K562 (cell line): ENCODE results near the gene NECAP2. TPM values are rescaled to one million over a fixed set of nuclear protein-coding genes. Genes with fewer than 3 reads are reported as not detected.

Experiments used
- ATAC-seq: fragments of 200-7000 bp; cut with Tn5 transposase; 3 replicates; pipeline ENCODE4 v1.9.1; 2020; ENCODE audit warnings: moderate library complexity
- BruUV-seq: library from RNA; stranded (reverse); fragments of 400-500 nt; replicated peaks from 2 replicates; lab custom pipeline; 2021; lab: Mats Ljungman, UMichigan
- CTCF ChIA-PET: fragments of 300-600 bp; formaldehyde crosslinking; extraction: SDS; loops from one replicate; lab custom pipeline; 2021; ENCODE audit warnings: low intra/inter-chr PET ratio; lab: Yijun Ruan, JAX
- POLR2A ChIA-PET: fragments of 300-600, 350-650 bp; sonication (Branson Sonifier 250); formaldehyde crosslinking; extraction: SDS; loops from one replicate; lab custom pipeline; 2021; ENCODE audit warnings: antibody characterized with exemption, inconsistent platforms; lab: Yijun Ruan, JAX
- DNase-seq, 4 experiments: peaks; one replicate each; pipeline versions ENCODE4 v3.0.0 to v3.0.0-alpha.2; 2011 to 2018; ENCODE audit warnings: low spot score in 3 of 4, mixed read lengths in 3 of 4; ENCODE audit errors: extremely low read depth in 1 of 4
- FAIRE-seq: peaks from 2 replicates; lab custom pipeline; 2011; peaks lifted over from hg19 to GRCh38; lab: Jason Lieb, UNC
- H2AFZ ChIP-seq: 2 replicates; pipeline ENCODE4 v1.6.0; 2011; ENCODE audit warnings: low read depth, low read length, control low read depth, inconsistent platforms
- H3K27ac ChIP-seq: fragments of 200-600 bp; 3 replicates; pipeline ENCODE4 v1.8.0; 2011; ENCODE audit warnings: low read depth, mild to moderate bottlenecking, control low read depth, inconsistent platforms, low read length, moderate library complexity, mixed read lengths; ENCODE audit errors: extremely low read depth
- H3K27me3 ChIP-seq, 2 experiments: fragments of 300-600 bp in 1 of 2; 2 replicates in 1 of 2; 3 replicates in 1 of 2; pipeline versions ENCODE4 v1.6.0 to v1.8.0; 2011; ENCODE audit warnings: inconsistent platforms in 2 of 2, low read length in 2 of 2, mild to moderate bottlenecking in 1 of 2, mixed read lengths in 1 of 2, moderate library complexity in 1 of 2; ENCODE audit not compliant: control insufficient read depth in 2 of 2, insufficient read depth in 2 of 2
- H3K36me3 ChIP-seq: fragments of 300-600 bp; 3 replicates; pipeline ENCODE4 v1.8.0; 2011; ENCODE audit warnings: mild to moderate bottlenecking, low read length, inconsistent platforms; ENCODE audit not compliant: control insufficient read depth, insufficient read depth
- H3K4me1 ChIP-seq, 2 experiments: fragments of 200-600 bp in 1 of 2; replicated peaks in 1 of 2; 2 replicates in 1 of 2; 3 replicates in 1 of 2; pipeline versions ENCODE4 v1.5.1 to v1.8.0; 2011; ENCODE audit warnings: inconsistent platforms in 2 of 2, low read length in 2 of 2, mild to moderate bottlenecking in 1 of 2, mixed read lengths in 1 of 2, moderate library complexity in 1 of 2; ENCODE audit not compliant: control insufficient read depth in 2 of 2, insufficient read depth in 2 of 2
- H3K4me2 ChIP-seq: 2 replicates; pipeline ENCODE4 v1.6.1; 2011; ENCODE audit warnings: low read length, control low read depth, inconsistent platforms, mixed read lengths; ENCODE audit not compliant: insufficient read depth
- H3K4me3 ChIP-seq: fragments of 200-600 bp; sonication (generic), shearing (Covaris generic); 2 replicates; pipeline ENCODE4 v1.5.1; 2016; ENCODE audit warnings: control low read depth, inconsistent platforms
- H3K79me2 ChIP-seq: fragments of 200-600 bp; 3 replicates; pipeline ENCODE4 v1.8.0; 2011; ENCODE audit warnings: low read length, inconsistent platforms; ENCODE audit not compliant: control insufficient read depth, insufficient read depth
- H3K9ac ChIP-seq, 2 experiments: 2 replicates each; pipeline versions ENCODE4 v1.6.0 to v1.6.1; 2011; ENCODE audit warnings: low read depth in 2 of 2, low read length in 2 of 2, control low read depth in 1 of 2, inconsistent platforms in 1 of 2, mild to moderate bottlenecking in 1 of 2, mixed read lengths in 1 of 2; ENCODE audit not compliant: insufficient read depth in 1 of 2
- H3K9me1 ChIP-seq: one replicate; pipeline ENCODE4 v1.6.0; 2011; ENCODE audit warnings: inconsistent platforms, mild to moderate bottlenecking, low read length, moderate library complexity; ENCODE audit not compliant: control insufficient read depth, insufficient read depth
- H3K9me3 ChIP-seq: replicated peaks from 2 replicates; pipeline ENCODE4 v1.5.1; 2011; ENCODE audit warnings: low read depth, low read length, inconsistent platforms; ENCODE audit not compliant: control insufficient read depth, insufficient read depth
- H4K20me1 ChIP-seq: replicated peaks from 2 replicates; pipeline ENCODE4 v1.6.1; 2011; ENCODE audit warnings: low read length, inconsistent platforms, mixed read lengths; ENCODE audit not compliant: control insufficient read depth, insufficient read depth
- ARID1B ChIP-seq: fragments of 450-650 bp; IDR thresholded peaks from 2 replicates; pipeline ENCODE4 v1.6.1; 2016; ENCODE audit warnings: antibody characterized with exemption, mild to moderate bottlenecking, inconsistent platforms
- DACH1 ChIP-seq: fragments of 450-650 bp; IDR thresholded peaks from 2 replicates; pipeline ENCODE4 v1.6.1; 2018; ENCODE audit not compliant: partially characterized antibody
- FOXP1 ChIP-seq: sonication (generic); formaldehyde crosslinking; IDR thresholded peaks from 2 replicates; pipeline ENCODE4 v1.8.0; 2022; ENCODE audit warnings: mild to moderate bottlenecking, missing genetic modification reagents
- HCFC1 ChIP-seq: IDR thresholded peaks from 2 replicates; pipeline ENCODE4 v1.6.1; 2012; ENCODE audit warnings: low read depth, low read length, improper control_type of control experiment
- HNRNPH1 ChIP-seq: fragments of 200-400 bp; formaldehyde crosslinking; optimal IDR thresholded peaks from 2 replicates; pipeline ENCODE3; 2017; ENCODE audit warnings: low read depth, mild to moderate bottlenecking, low read length, moderate library complexity
- NFRKB ChIP-seq: fragments of 450-650 bp; IDR thresholded peaks from 2 replicates; pipeline ENCODE4 v1.6.1; 2016; ENCODE audit warnings: low read depth
- NR0B1 ChIP-seq: fragments of 450-650 bp; IDR thresholded peaks from one replicate; pipeline ENCODE4 v1.6.1; 2018; ENCODE audit warnings: mild to moderate bottlenecking, moderate library complexity; ENCODE audit not compliant: partially characterized antibody
- SMAD2 ChIP-seq: fragments of 150-350 bp; IDR thresholded peaks from 2 replicates; pipeline ENCODE4 v1.6.1; 2014; ENCODE audit warnings: low read depth, mild to moderate bottlenecking, low read length
- SRF ChIP-seq, 2 experiments: fragments of 250-450, 450-650 bp in 1 of 2; sonication (Bioruptor Pico) in 1 of 2; sonication (generic) in 1 of 2; formaldehyde crosslinking; IDR thresholded peaks; 2 replicates each; pipeline versions ENCODE4 v1.5.0 to v1.5.1; 2020 to 2022; ENCODE audit warnings: mild to moderate bottlenecking in 1 of 2, missing genetic modification reagents in 1 of 2
- TAL1 ChIP-seq: fragments of 450-650 bp; IDR thresholded peaks from 2 replicates; pipeline ENCODE4 v1.6.1; 2016; ENCODE audit warnings: mild to moderate bottlenecking
- TEAD1 ChIP-seq, 2 experiments: fragments of 450-650 bp in 1 of 2; sonication (generic) in 1 of 2; formaldehyde crosslinking; IDR thresholded peaks; 2 replicates each; pipeline versions ENCODE4 v1.4.0 to v1.8.0; 2020 to 2022; ENCODE audit warnings: mild to moderate bottlenecking in 2 of 2, missing genetic modification reagents in 1 of 2
- XRCC3 ChIP-seq: fragments of 450-650 bp; IDR thresholded peaks from 2 replicates; pipeline ENCODE4 v1.6.1; 2017; ENCODE audit warnings: mild to moderate bottlenecking, moderate library complexity
- XRCC4 ChIP-seq: IDR thresholded peaks from one replicate; pipeline ENCODE4 v1.6.1; 2011; ENCODE audit not compliant: insufficient read depth, insufficient read length; ENCODE audit errors: extremely low read depth
- ZBTB9 ChIP-seq: fragments of 450-650 bp; formaldehyde crosslinking; IDR thresholded peaks from 2 replicates; pipeline ENCODE4 v1.4.0; 2020; ENCODE audit warnings: mild to moderate bottlenecking, moderate library complexity
- ZFP36 ChIP-seq: fragments of 150-350 bp; IDR thresholded peaks from 2 replicates; pipeline ENCODE4 v1.6.1; 2018; ENCODE audit warnings: low read length, low read depth; ENCODE audit not compliant: partially characterized antibody
- ZSCAN32 ChIP-seq: fragments of 450-650 bp; formaldehyde crosslinking; IDR thresholded peaks from 2 replicates; pipeline ENCODE4 v1.4.0; 2020; ENCODE audit warnings: mild to moderate bottlenecking, moderate library complexity
- WGBS: fragments of 100-300 bp; shearing (Covaris generic); methylation state at CpG from one replicate; pipeline ENCODE4 v1.1.6; 2016; ENCODE audit warnings: low coverage, mixed read lengths; ENCODE audit not compliant: insufficient coverage; ENCODE audit errors: missing lambda C conversion rate; 5-methylcytosine and 5-hydroxymethylcytosine counted together
- in situ Hi-C: fragments of 300-500 bp; cut with MboI; formaldehyde crosslinking; loops from 4 replicates; pipeline ENCODE4 v1.15.0; 2018; ENCODE audit warnings: inconsistent platforms, mixed read lengths
- intact Hi-C: fragments of 100-400 bp; cut with micrococcal nuclease; formaldehyde crosslinking; loops from 2 replicates; pipeline ENCODE4 v1.14.2; 2022
- polyA plus RNA-seq, 8 experiments: library from polyadenylated mRNA; depleted of rRNA in 4 of 8; stranded (reverse) in 5 of 8; unstranded in 3 of 8; fragments of >200 nt; fragmentation: Nextera tagmentation in 2 of 8; fragmentation: Illumina TruSeq in 1 of 8; extraction: Ambion mirVana in 2 of 8; extraction: Trizol in 1 of 8; gene quantifications; 2 replicates each; pipeline versions ENCODE4 v1.2.1 to v1.2.3, GENCODE V29; 2011 to 2014; ENCODE audit warnings: inconsistent platforms in 1 of 8, missing spikeins in 1 of 8
- total RNA-seq, 7 experiments: library from RNA; depleted of rRNA in 6 of 7; stranded (reverse); fragments of >200 nt in 6 of 7; fragmentation: Illumina TruSeq in 2 of 7; extraction: Trizol in 2 of 7; gene quantifications; 2 replicates each; pipeline versions ENCODE4 v1.2.1 to v1.2.3, GENCODE V29; 2011 to 2021; ENCODE audit warnings: low replicate concordance in 1 of 7
- TF ChIP-seq, protein P1 (sequence below): sonication (generic); formaldehyde crosslinking; IDR thresholded peaks from 2 replicates; pipeline ENCODE4 v1.9.0; 2022; ENCODE audit warnings: mild to moderate bottlenecking, missing genetic modification reagents
- TF ChIP-seq, protein P2 (sequence below): fragments of 450-650 bp; formaldehyde crosslinking; IDR thresholded peaks from 2 replicates; pipeline ENCODE4 v1.4.0; 2020; ENCODE audit warnings: mild to moderate bottlenecking, moderate library complexity

The NECAP2 gene
- total and polyA plus RNA-seq, 9 of the 15 experiments (the other 6 are each of a cell fraction or from before 2014, with no cell fraction given), result 22.7 to 107 (median 79.2) TPM

- TF ChIP-seq NR0B1 (no peak), TAL1 (no peak)
These were observed 750 bp downstream of the NECAP2 start (continued) for GRCh38 chr1:16441282-16441665.

GRCh38 chr1:16442265-16442664 lies 1.7 kb downstream of the NECAP2 start:
- in situ Hi-C loops, result loop anchor here (25.0 kb wide), 1 partner anchor 420 kb away; no protein-coding TSS in a partner anchor
- Histone ChIP-seq H3K4me2 (peak overlapping the region; percentile 5; the same call in 1 of the 2 replicates), H2AFZ (no peak overlapping the region), H3K9me3 (no peaks in the 10 kb centered on the region), H3K27me3 (no peaks in the 10 kb centered on the region), H3K36me3 (peaks cover 50% of the 10 kb centered on the region), H3K4me1 (peaks cover 37 to 45% of the 10 kb centered on the region in 2 experiments), H3K4me3 (no peak overlapping the region), H4K20me1 (no peaks in the 10 kb centered on the region; the same call in 1 of the 2 replicates), H3K9ac (peak overlapping the region in 1 of 2 experiments; percentile 57; a peak in 2 of 4 replicates), H3K27ac (no peak overlapping the region; the same call in 2 of the 3 replicates), H3K9me1 (peaks cover 3% of the 10 kb centered on the region), H3K79me2 (peaks cover 51% of the 10 kb centered on the region)
- ATAC-seq, result no peak
- CTCF ChIA-PET, result no interaction called here
- DNase-seq, result no peak
- intact Hi-C loops, result loop anchor here (5.0 kb wide), 2 partner anchors 170 to 510 kb away; partner anchors contain the start of gene NBPF1
- POLR2A ChIA-PET, result interaction anchor here (0.6 to 1.3 kb wide), 2 partner anchors 9 to 90 kb away, joined by 3 to 5 read pairs; partner anchors contain the start of gene FBXO42
- 71% methylated on average over 7 of the region's 7 CpGs for WGBS
- no peak for FAIRE-seq
- BruUV-seq, result no TSS peak
- no peak for TF ChIP-seq ARID1B
- TF ChIP-seq, protein P1, sequence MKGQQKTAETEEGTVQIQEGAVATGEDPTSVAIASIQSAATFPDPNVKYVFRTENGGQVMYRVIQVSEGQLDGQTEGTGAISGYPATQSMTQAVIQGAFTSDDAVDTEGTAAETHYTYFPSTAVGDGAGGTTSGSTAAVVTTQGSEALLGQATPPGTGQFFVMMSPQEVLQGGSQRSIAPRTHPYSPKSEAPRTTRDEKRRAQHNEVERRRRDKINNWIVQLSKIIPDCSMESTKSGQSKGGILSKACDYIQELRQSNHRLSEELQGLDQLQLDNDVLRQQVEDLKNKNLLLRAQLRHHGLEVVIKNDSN, result no peak
- TF ChIP-seq SMAD2, result no peak
- TF ChIP-seq HNRNPH1, result no peak
- peak; percentile 47 for TF ChIP-seq ZFP36
- no peak for TF ChIP-seq ZBTB9 (CRISPR knock-in tag)
- TF ChIP-seq ZSCAN32, result no peak
- no peak for TF ChIP-seq XRCC4
- TF ChIP-seq NFRKB, result no peak
- TF ChIP-seq, protein P2, sequence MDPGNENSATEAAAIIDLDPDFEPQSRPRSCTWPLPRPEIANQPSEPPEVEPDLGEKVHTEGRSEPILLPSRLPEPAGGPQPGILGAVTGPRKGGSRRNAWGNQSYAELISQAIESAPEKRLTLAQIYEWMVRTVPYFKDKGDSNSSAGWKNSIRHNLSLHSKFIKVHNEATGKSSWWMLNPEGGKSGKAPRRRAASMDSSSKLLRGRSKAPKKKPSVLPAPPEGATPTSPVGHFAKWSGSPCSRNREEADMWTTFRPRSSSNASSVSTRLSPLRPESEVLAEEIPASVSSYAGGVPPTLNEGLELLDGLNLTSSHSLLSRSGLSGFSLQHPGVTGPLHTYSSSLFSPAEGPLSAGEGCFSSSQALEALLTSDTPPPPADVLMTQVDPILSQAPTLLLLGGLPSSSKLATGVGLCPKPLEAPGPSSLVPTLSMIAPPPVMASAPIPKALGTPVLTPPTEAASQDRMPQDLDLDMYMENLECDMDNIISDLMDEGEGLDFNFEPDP (CRISPR knock-in tag), result no peak
- TF ChIP-seq XRCC3, result no peak
- 0 out of 4 replicates have a peak, but pooled peaks of 1 of the 2 experiments have one; percentile 23 for TF ChIP-seq TEAD1 (CRISPR knock-in tag; IDR thresholded peaks at IDR 0.05)
- no peak for TF ChIP-seq SRF (CRISPR knock-in tag; IDR thresholded peaks at IDR 0.05)
- no peak for TF ChIP-seq HCFC1
- no peak for TF ChIP-seq DACH1
- TF ChIP-seq FOXP1 (CRISPR knock-in tag), result no peak
